DMS153 treated with DMSO at 0.1 percent for 48 hours (cell line): Measurements from ENCODE around the gene MDN1.
"Not testable (repeated sequence)": the region's sequence is repeated elsewhere in the genome, so short reads cannot be mapped to it uniquely, and the experiment has no call there.

Experiments
- DNase-seq: peaks from one replicate; lab custom pipeline; 2025; ENCODE audit not compliant: unreplicated experiment; lab: John Stamatoyannopoulos, UW

MDN1 gene

DNA sequence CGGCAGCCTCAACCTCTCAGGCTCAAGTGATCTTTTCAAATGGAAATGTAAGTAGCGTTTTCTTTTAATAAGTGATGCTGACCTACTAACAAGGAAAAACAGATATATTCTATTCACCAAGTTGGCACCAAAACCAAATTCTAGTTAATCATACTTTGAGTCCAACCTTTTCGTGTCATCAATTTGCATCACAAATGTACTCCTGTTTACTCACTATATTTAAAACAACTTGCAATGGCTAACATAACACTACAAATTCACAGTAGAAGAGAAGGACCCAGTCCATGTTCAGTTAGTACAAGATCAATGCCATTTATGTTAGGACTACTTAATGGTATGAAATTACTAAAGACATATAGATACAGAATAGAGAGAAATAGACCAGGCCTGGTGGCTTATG lies 50.0 kb downstream of the MDN1 start:
- no peak for DNase-seq

DNA sequence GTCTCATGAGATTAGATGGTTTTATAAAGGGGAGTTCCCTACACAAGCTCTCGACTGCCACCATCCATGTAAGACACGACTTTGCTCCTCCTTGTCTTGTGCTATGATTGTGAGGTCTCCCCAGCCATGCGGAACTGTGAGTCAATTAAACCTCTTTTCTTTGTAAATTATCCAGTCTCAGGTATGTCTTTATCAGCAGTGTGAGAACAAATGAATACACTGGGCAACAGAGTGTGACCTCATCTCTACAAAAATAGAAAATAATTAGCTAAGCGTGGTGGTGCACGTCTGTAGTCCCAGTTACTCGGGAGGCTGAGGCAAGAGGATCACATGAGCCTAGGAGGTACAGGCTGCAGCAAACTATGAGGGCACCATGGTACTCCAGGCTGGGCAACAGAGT lies 51.3 kb downstream of the MDN1 start:
- no peak for DNase-seq

DNA sequence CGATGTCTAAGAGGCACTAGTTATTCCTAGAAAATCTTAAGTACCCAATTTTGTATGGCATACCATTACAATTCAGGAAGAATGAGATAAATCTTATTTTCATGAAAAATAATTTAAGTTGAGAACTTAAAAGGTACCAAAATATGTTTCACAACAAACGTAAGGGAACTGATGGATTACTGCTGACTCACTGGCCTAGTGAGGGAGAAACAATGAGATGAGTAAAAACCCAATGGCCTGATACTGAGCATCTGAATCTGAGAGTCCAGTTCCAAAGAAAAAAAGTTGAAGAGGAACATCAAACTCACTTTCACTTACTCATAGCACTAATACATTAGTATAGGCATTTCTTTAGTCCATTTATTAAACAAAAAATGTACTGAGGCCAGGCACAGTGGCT lies 56.0 kb downstream of the MDN1 start:
- no peak for DNase-seq

DNA sequence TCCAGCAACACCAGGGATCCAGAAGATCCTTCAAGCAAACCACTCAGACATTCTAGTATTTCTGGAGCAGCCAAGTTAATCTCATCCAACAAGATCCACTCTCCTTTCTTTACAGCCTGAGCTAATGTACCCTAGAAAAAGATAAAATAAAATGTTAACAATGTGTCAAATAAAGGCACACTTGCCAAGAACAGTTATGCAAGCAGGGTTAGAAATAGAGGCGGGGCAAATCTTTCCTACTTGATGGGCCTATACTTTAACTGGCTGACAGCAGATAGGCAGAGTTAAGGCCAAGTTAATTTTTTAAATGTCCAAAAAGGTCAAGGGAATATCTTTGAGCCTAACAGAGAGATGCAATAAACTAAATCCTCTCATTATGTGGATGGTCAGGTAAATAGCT lies 60.8 kb downstream of the MDN1 start:
- no peak for DNase-seq

DNA sequence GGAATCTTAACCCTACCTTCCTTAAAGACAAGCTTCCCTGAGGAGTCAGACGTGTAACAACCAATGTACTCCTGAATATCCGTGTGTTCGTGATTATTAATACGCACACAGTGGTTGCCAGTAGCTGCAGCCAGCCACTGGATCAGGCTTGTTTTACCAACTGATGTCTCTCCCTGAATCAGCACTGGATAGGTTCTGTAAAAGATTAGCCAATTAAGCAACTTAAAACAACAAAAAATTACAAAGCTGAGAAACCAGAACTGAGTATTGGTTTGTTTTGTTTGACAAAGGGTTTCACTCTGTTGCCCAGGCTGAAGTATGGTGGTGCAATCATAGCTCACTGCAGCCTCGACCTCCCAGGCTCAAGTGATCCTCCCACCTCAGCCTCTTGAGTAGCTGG lies 69.3 kb downstream of the MDN1 start:
- no peak for DNase-seq

DNA sequence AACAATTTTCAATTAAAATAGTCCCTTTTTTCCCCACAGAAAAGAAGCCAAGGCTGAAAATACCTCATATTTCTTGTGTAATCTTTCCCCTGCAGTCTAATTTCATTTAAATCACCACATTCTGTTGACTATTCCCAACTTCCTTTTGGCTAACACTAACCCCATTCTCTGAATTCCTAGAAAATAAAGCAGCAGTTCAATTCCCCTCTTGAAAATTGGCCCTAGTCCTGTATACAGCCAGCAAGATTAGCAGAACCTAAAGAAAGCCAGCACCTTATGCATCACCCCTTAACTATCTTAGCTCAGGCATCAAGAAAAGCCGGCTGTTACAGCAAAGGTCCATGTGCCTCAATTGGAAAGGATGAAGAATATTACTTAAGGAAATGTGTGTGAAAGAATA lies 69.7 kb downstream of the MDN1 start:
- no peak for DNase-seq

DNA sequence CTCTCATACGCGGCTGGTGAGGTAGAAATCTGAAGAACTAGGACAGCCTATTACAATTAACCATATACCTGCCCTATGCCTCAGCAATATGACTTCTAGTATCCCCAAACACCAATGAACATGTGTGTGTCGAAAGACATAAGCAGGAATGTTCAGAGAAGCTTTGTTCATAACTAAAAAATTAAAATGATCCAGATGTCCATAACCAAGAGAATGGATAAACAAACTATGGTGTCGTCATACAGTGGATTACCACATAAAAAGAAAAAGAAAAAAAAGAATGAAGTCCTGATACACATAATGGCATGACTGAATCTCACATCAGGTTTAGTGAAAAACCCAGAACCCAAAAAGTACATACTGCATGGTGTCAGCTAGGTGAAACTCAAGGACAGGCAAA lies 73.9 kb downstream of the MDN1 start:
- DNase-seq: no peak

DNA sequence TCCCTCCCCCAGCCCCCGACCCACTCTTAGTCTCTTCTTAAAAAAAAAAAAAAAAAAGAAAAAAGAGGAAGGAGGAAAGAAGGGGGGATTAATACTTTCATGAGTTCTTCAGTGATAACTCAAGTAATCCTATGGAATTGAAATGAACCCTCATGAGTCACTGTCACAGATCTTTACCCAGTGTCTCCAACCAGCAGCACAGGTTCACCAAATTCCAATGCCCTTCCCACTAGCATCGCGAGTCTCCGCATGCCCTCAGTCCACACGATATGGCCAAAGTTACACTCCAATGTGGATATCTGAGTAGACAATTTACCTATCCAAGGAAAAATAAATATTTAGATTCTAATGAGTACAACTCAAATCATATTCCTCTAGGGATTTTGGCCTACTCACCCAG lies 74.5 kb downstream of the MDN1 start:
- no peak for DNase-seq

DNA sequence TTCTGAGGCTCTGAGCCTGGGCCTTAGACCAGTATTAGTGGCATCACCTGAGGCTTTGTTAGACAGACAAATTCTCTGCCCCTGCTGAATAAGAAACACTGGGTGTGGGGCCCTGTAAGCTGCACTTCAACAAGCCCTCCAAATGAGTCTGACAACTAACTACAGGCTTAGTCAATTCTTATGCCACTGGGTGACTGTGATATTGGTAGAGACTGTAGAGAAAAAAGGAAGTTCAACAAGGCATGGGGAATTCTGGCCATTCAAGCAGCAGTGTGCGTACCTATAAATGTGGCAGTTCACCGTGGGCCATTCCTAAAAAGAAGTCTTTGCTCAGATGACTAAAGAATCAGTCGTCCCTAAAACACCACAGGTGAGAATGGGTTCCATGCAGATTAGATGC lies 82.7 kb downstream of the MDN1 start:
- no peak for DNase-seq

DNA sequence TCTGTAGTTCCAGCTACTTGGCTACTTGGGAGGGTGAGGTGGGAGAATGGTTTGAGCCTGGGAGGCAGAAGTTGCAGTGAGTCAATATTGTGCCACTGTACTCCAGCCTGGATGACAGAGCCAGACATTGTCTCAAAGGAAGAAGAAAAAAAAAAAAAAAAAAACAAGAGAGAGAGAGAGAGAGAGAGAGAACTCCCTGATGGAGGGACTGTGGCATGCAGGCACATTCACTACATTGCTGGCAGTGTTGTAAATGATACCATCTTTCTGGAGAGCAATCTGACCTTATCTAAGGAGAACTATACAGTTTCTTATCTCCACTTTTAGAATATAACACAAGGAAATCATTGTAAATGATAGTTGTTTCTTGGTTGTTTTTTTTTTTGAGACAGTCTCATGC lies 85.1 kb downstream of the MDN1 start:
- no peak for DNase-seq

DNA sequence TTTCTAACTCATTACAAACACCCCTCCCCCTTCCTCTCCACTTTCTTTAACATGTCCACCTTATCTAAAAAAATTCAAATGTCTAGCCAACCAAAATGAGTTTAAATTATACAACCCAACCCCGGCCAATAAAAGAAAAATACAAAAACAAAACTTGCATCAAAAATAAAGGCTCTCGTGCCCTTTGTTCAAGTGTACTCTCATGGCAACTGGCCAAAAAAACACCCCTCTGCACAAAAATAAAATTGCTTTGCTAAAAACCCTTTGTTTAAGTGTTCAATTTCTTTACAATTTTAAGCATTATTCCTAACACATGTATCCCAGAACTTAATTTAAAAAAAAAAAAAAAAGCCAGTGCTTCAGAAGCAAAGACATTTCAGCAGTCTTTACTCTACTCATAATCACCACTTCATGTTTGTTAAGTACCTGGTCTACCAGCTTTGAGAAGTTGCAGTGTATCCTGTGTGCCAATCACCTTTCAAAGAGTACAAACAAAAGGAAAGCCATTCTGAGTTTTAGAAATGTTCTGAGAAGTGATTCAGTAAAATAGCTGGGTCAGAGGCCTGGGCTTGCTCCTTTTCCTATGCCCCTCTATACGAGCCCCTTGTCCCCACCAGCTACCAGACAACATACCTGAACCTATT lies 87.5 kb downstream of the MDN1 start:
- no peak for DNase-seq

DNA sequence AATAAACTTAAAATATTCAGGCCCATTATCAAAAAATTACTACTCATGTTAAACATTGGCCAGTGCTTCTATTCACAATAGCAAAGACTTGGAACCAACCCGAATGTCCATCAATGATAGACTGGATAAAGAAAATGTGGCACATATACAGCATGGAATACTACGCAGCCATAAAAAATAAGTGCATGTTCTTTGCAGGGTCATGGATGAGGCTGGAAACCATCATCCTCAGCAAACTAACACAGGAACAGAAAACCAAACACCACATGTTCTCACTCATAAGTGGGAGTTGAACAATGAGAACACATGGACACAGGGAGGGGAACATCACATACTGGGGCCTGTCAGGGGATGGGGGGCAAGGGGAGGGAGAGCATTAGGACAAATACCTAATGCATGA lies 88.3 kb downstream of the MDN1 start:
- DNase-seq: not testable (repeated sequence)

DNA sequence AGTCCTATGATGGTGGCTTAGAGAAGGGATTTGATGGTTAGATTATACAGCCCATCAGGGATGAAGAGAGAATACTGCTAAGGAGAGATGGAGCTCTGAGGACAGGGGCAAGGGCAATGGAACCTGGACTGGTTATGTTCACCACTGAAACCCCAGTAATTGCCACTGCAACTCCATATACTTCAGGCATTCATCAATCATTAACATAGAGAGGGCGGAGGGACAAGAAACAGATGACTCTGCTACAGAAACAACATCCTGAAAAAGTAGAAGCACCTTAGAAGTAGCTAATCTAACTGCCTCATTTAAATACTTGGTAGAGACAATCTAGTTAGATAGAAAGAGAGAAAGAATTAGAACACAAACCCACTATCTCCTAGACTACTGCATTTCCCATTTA lies 89.8 kb downstream of the MDN1 start:
- DNase-seq: no peak

DNA sequence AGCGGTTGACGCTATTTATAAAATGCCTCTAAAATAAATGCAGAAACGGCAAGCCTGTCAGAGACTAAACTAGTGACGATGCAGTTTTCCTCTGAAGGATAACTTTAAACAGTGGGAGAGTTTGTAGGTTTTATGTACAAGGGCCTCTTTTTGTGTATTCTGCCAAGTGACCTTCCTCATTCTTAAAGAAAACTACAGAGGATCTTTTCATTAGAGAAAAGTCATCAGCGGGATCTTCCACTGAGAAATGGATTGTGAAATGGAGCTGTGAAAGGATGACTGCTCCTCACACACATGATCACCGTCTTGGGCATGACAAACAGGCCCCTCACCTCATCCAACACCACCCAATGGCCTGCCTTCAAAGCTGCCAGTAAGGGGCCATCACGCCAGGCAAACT lies 92.1 kb downstream of the MDN1 start:
- no peak for DNase-seq

DNA sequence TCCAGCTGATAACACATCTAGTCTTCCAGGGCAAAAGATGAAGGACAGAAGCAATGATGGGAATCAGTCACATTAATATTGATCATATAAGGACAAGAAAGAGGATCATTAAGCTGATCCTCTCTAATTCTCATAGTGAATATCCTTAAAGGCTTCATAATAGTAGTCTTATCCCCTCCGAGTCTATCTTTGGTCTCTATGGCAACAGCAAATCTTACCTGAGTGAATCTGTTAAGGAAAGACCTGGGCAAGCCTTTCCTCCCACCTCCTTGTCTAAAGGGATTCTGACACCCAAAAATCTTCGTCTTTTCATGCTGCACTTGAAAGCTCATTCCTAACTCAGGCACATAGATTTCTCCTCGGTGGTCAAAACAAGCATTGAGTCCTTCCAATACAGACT lies 94.6 kb downstream of the MDN1 start:
- DNase-seq: no peak

DNA sequence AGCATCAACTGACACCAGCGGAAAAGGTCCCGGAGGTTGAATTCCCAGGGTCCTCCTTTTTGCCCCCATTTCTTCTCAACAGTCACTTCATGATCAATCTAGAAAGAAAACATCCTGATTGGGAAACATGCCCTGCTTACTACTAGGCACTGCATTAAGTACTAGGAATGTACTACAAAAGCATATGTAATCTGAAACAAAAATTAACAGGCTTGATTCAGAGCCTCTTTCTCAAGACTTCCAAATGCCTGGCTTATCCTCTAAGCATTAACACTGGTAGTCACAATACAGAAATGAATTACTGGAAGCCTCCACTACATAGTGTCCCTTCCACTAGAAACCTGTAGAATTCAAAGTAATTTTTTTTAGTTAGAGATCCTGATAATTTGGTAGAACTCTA lies 96.5 kb downstream of the MDN1 start:
- no peak for DNase-seq

DNA sequence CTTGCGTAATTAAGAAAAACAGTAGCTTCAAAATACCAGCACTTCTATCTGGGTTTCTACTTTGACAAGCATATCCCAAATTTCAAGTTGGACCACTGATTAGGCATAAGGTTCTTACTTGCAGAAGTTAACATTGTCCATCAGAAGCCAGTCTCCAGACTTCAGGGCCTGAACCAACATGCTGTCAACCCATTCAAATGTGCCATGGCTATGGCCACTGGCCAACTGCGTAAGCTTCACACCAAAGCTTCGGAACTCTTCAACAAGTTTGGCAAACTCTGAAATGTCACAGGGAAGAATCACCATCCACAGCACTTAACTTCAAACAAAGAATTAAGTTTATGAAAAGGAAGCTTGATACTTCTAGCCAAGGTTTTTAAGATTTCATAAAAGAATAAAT lies 103.1 kb downstream of the MDN1 start:
- no peak for DNase-seq

DNA sequence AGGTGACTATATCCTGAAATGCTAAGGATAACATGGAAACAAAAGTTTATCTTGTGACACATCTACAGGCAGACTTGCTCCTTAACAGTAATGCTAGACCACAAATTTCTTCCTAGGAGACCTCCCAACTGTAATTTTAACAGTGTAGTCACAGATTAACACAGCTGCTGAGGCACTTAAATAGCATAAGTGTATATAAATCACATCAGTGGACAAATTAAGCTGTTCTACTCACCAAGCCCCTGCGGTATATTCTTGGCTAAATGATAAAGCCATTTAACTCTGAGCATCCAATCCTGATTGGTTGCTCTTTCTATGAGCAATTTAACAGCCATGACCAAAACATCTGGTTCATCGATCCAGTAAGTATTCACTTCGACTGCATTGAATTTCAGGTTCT lies 107.8 kb downstream of the MDN1 start:
- DNase-seq: no peak

DNA sequence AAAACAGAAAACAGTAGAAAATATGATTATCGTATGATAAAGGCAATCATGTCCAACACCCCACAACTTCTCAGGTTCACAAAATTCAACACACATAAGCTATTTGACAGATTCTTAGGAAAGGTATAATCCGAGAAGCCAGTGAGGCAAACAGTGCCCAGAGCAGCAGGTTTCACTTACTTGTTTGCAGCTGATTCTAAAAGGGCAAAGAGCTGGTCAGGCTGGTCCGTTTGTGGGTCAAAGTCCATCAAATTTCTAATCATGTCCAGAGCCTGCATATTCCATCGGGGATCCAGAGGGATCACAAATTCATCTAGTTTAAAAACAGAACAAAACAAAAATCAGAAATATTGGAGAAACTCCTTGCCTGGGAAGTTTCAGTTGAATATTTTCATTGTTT lies 111.3 kb downstream of the MDN1 start:
- DNase-seq: no peak

DNA sequence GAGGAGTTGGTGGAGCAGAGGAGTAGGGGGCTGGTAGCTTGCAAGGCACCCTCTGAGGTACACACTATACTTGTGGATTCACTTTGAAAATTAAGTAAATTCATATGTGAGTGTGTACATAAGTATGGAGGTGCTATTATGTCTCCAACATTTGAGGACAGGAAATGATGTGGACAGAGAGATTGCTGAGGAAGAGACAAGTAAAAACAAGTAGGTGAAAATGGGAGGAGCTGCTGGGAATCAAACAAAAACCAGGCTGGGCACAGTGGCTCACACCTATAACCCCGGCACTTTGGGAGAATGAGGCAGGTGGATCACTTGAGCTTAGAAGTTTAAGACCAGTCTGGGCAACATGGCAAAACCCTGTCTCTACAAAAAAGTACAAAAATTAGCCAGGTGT lies 111.8 kb downstream of the MDN1 start:
- DNase-seq: no peak

DNA sequence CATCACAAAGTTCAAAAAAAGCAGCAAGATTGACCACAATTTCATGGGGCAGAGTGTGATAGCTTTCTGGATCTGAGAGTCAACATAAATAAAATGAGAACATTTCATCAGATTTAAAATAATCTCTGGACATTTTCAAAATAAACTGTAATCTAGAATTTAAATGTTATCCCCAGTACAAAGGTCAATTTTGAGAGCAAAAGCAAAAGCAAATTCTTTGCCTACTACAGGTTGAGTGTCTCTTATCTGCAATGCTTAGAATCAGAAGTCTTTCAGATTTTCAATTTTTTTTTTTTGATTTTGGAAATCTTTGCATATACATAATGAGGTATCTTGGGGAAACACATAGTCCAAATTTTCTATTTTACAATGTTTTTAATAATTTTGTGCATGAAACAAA lies 113.5 kb downstream of the MDN1 start:
- DNase-seq: no peak

DNA sequence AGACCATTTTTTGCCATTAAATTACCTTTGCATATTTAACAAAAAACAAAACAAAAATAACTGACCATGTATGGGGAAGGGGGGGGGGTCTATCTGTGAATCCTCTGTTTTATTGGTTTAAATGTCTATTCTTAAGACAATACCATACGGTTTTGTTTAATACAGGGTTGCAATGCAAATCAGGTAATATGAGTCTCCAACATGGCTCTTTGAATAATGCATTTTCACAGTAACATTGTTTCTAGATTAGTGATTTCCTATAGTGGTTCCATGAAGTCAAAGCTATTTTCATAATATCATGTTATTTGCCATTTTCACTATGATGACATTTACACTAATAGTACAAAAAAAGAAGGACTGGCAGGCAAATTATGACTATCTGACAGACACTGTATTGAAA lies 116.3 kb downstream of the MDN1 start:
- no peak for DNase-seq

DNA sequence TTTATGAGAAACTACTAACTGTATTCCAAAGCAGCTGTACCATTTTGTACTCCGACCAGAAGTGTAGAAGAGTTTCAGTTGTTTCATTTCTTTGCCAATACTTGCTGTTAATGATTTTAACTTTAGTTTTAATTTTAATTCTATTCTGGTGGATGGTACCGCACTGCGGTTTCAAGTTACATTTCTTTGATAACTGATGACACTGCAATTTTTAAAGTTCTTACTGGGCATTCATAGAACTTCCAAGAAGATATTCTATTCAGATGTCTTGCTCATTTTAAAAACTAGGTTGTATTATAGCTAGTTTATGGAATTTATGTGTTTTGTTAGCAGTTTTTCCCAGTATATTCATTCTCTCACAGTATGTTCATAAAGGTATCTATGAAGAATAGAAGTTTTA lies 117.2 kb downstream of the MDN1 start:
- DNase-seq: no peak

DNA sequence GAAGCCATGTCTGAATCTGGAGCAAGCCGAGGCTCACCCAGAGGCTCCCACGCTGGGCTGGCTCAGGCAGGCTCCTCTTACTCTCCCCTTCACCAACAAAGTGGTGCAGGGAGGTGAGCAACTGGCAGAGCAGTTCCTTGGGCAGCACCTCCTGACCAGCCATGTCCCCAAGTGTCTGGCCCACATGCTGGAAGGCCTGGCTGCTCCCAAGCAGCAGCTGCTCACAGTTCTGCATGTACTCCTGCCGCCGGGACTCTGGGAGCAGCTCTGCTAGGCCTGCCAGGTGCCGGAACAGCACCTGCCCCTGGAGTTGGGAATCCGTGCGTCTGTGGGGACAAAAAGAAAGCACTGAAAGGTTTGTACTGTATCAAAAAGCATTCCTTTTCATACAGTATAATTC lies 123.9 kb downstream of the MDN1 start:
- no peak for DNase-seq
